Heart left ventricle (tissue), 16 donors: Measurements from ENCODE around the gene SAMD4B. TPM values are rescaled to one million over a fixed set of nuclear protein-coding genes. Genes with fewer than 3 reads are reported as not detected.

Source experiments
- ATAC-seq, 4 donors: fragments of 200-7000 bp; cut with Tn5 transposase; one replicate each; pipeline ENCODE4 v1.9.1; 2020 to 2022; ENCODE audit warnings: moderate library complexity in 4 of 4, mild to moderate bottlenecking in 3 of 4, moderate number of reproducible peaks in 1 of 4
- DNase-seq, 5 donors: peaks; one replicate each; pipeline ENCODE4 v3.0.0-alpha.2; 2020
- H3K27ac ChIP-seq, 12 donors: fragments of 200-600 bp; sonication (generic) in 4 of 12; one replicate each; pipeline versions ENCODE4 v1.5.0 to v1.8.0; 2016 to 2022; ENCODE audit warnings: mild to moderate bottlenecking in 2 of 12
- H3K27me3 ChIP-seq, 9 donors: fragments of 200-600 bp; sonication (generic) in 2 of 9; one replicate each; pipeline versions ENCODE4 v1.5.1 to v1.8.0; 2016 to 2022; ENCODE audit warnings: mild to moderate bottlenecking in 3 of 9
- H3K36me3 ChIP-seq, 9 donors: fragments of 200-600 bp; sonication (generic) in 2 of 9; one replicate each; pipeline versions ENCODE4 v1.5.0 to v1.8.0; 2018 to 2022; ENCODE audit warnings: mild to moderate bottlenecking in 2 of 9
- H3K4me1 ChIP-seq, 12 donors: fragments of 200-600 bp; sonication (generic) in 4 of 12; one replicate each; pipeline versions ENCODE4 v1.5.0 to v1.8.0; 2016 to 2022; ENCODE audit warnings: mild to moderate bottlenecking in 3 of 12
- H3K4me3 ChIP-seq, 12 donors: fragments of 200-600 bp; sonication (generic) in 4 of 12; one replicate each; pipeline versions ENCODE4 v1.5.0 to v1.8.0; 2017 to 2022; ENCODE audit warnings: mild to moderate bottlenecking in 9 of 12, moderate library complexity in 4 of 12
- H3K9me3 ChIP-seq, 12 donors: fragments of 200-600 bp; sonication (generic) in 4 of 12; one replicate each; pipeline versions ENCODE4 v1.5.0 to v1.8.0; 2016 to 2022; ENCODE audit warnings: mild to moderate bottlenecking in 1 of 12
- POLR2A ChIP-seq, 2 donors: fragments of 450-650 bp; IDR thresholded peaks; one replicate each; pipeline ENCODE4 v1.6.1; 2017; ENCODE audit warnings: antibody characterized with exemption in 2 of 2, mild to moderate bottlenecking in 2 of 2, moderate library complexity in 2 of 2
- WGBS, 4 donors: extraction: QIAGEN DNeasy Blood & Tissue Kit in 2 of 4; methylation state at CpG; one replicate each; pipeline versions ENCODE4 v1.1.5 to v1.1.7; 2013 to 2018; 5-methylcytosine and 5-hydroxymethylcytosine counted together
- intact Hi-C, 10 donors: fragments of 100-400 bp; cut with DNase I; formaldehyde crosslinking; loops; one replicate each; pipeline versions ENCODE4 v1.11.1 to v1.14.2; 2022
- polyA plus RNA-seq, 2 donors: library from polyadenylated mRNA; stranded (reverse); fragments of 200-250 nt; gene quantifications; one replicate each; pipeline ENCODE4 v1.2.3, GENCODE V29; 2013
- total RNA-seq, 9 donors: library from RNA; depleted of rRNA in 2 of 9; stranded (reverse); fragments of >200 nt in 2 of 9; fragmentation: NEBNext Ultra II Directional in 3 of 9; extraction: Animal tissue kit (Norgen Biotek cat#: 25700) in 3 of 9; gene quantifications; one replicate each; pipeline versions ENCODE4 v1.1.0 to v1.2.4, GENCODE V29; 2016 to 2023
- TF ChIP-seq, protein P1 (sequence below), 12 donors: fragments of 200-600 bp; sonication (generic) in 4 of 12; IDR thresholded peaks; one replicate each; pipeline versions ENCODE4 v1.5.0 to v1.8.0; 2018 to 2022; ENCODE audit warnings: antibody characterized with exemption in 12 of 12, mild to moderate bottlenecking in 5 of 12
- donor health status: ischemic (EF 13 %, LVEDD 7.1; RV severe dilation, severe dysfunction).
- donor health status: healthy with polysubstance abuse.
- donor health status: DM: no; HTN: yes; CAD: no.
- donor health status: DM: no; HTN: no; CAD: no.
- donor health status: ischemic (EF 25% LVEDD 6.9; RV normal size, moderate dysfunction).
- donor health status: ischemic (EF 25% LVEDD 5.7; RV mildly dilated, moderate dysfunction).
- donor health status: healthy.
- donor health status: DM: yes; HTN: yes; CAD: no.
- donor health status: ischemic (EF 35%, LVEDD 5.7; RV mildly dilated, moderate dysfunction).
- donor health status: nonischemic (EF 11% LVEDD 7.7; RV severe dilation, severe dysfunction).
- donor health status: DM: yes; HTN: yes; CAD: no.
- donor health status: PGD.
- donor health status: ischemic (EF 29% LVEDD 5.4; RV normal size, mild dysfunction).
- donor health status: nonischemic (EF 23%, LVEDD 6.1; RV moderate dilation, normal function).

Gene SAMD4B
- total and polyA plus RNA-seq, 11 donors = 34.9 to 101 (median 54.4) TPM

- Histone ChIP-seq H3K4me3 (no peak overlapping the region), H3K27me3 (peaks cover 0 to 11% (median 0%) of the 10 kb centered on the region in 9 donors), H3K9me3 (no peaks in the 10 kb centered on the region), H3K36me3 (peaks cover 0 to 12% (median 0%) of the 10 kb centered on the region in 9 donors), H3K27ac (no peak overlapping the region), H3K4me1 (peaks cover 0 to 11% (median 0%) of the 10 kb centered on the region in 12 donors)
- 89 to 98% (median 95%) methylated on average over 1 of the region's 1 CpG for WGBS, 4 donors
- DNase-seq (no peak), ATAC-seq (no peak)
- intact Hi-C loops = loop anchor here in 2 of 10 donors (10.0 kb wide), 1 partner anchor 111 kb away; the partner anchor contains the start of gene SYCN (in 2 of the 2)
- no peak for TF ChIP-seq POLR2A (IDR thresholded peaks at IDR 0.05)
- TF ChIP-seq, protein P1, sequence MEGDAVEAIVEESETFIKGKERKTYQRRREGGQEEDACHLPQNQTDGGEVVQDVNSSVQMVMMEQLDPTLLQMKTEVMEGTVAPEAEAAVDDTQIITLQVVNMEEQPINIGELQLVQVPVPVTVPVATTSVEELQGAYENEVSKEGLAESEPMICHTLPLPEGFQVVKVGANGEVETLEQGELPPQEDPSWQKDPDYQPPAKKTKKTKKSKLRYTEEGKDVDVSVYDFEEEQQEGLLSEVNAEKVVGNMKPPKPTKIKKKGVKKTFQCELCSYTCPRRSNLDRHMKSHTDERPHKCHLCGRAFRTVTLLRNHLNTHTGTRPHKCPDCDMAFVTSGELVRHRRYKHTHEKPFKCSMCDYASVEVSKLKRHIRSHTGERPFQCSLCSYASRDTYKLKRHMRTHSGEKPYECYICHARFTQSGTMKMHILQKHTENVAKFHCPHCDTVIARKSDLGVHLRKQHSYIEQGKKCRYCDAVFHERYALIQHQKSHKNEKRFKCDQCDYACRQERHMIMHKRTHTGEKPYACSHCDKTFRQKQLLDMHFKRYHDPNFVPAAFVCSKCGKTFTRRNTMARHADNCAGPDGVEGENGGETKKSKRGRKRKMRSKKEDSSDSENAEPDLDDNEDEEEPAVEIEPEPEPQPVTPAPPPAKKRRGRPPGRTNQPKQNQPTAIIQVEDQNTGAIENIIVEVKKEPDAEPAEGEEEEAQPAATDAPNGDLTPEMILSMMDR (IDR thresholded peaks at IDR 0.05) = no peak
Measured at GRCh38 chr19:39315933-39316332, 26.3 kb upstream of the SAMD4B start.

- 87 to 94% (median 92%) methylated on average over 12 of the region's 12 CpGs for WGBS, 4 donors
- TF ChIP-seq, protein P1 (IDR thresholded peaks at IDR 0.05) = no peak
- no peak for TF ChIP-seq POLR2A (IDR thresholded peaks at IDR 0.05)
- Histone ChIP-seq H3K9me3 (no peaks in the 10 kb centered on the region), H3K27ac (no peak overlapping the region), H3K36me3 (peaks cover 0 to 12% (median 0%) of the 10 kb centered on the region in 9 donors), H3K4me3 (no peak overlapping the region), H3K27me3 (peaks cover 0 to 14% (median 0%) of the 10 kb centered on the region in 9 donors), H3K4me1 (peaks cover 0 to 13% (median 0%) of the 10 kb centered on the region in 12 donors)
- intact Hi-C loops = loop anchor here in 2 of 10 donors (10.0 kb wide), 1 partner anchor 112 kb away; the partner anchor contains the start of gene SYCN (in 2 of the 2)
- no peak for DNase-seq
- no peak for ATAC-seq
Measured at GRCh38 chr19:39316627-39317321, 25.4 kb upstream of the SAMD4B start.

- Histone ChIP-seq H3K4me1 (peaks cover 0 to 13% (median 0%) of the 10 kb centered on the region in 12 donors), H3K9me3 (no peaks in the 10 kb centered on the region), H3K27me3 (peaks cover 0 to 15% (median 0%) of the 10 kb centered on the region in 9 donors), H3K27ac (no peak overlapping the region), H3K36me3 (peaks cover 0 to 12% (median 0%) of the 10 kb centered on the region in 9 donors), H3K4me3 (no peak overlapping the region)
- ATAC-seq (no peak), DNase-seq (no peak)
- intact Hi-C loops = loop anchor here in 2 of 10 donors (10.0 kb wide), 1 partner anchor 113 kb away; the partner anchor contains the start of gene SYCN (in 2 of the 2)
- no peak for TF ChIP-seq POLR2A (IDR thresholded peaks at IDR 0.05)
- TF ChIP-seq, protein P1 (IDR thresholded peaks at IDR 0.05) = no peak
- 84 to 97% (median 95%) methylated on average over 4 of the region's 4 CpGs for WGBS, 4 donors
Measured at GRCh38 chr19:39317476-39317875, 24.7 kb upstream of the SAMD4B start.

DNA sequence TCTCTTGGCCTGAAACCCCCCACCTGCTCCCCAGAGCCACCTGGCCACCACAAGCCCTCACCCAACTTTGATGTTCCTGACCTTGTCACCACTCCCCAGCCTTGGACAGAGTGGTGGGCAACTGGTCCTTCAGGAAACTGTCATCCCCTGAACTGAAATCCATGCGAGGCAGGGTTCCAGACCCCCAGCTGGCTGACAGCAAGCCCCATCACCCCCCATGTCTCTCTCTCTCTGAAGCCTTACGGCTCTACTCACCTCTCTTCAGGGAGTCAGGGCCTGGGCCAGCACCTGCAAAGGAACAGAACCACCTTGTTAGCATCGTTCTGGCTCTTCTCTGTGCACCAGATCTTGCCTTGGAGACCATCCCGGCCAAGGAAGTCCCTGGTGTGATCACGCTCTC is 24.1 kb upstream of the SAMD4B start:
- Histone ChIP-seq H3K9me3 (no peaks in the 10 kb centered on the region), H3K4me1 (peaks cover 0 to 13% (median 0%) of the 10 kb centered on the region in 12 donors), H3K4me3 (no peak overlapping the region), H3K27me3 (peaks cover 0 to 15% (median 0%) of the 10 kb centered on the region in 9 donors), H3K27ac (no peak overlapping the region), H3K36me3 (peaks cover 0 to 12% (median 0%) of the 10 kb centered on the region in 9 donors)
- ATAC-seq (no peak), DNase-seq (no peak)
- WGBS, 4 donors = 89 to 98% (median 92%) methylated on average over 5 of the region's 5 CpGs
- intact Hi-C loops = loop anchor here in 2 of 10 donors (10.0 kb wide), 1 partner anchor 113 kb away; the partner anchor contains the start of gene SYCN (in 2 of the 2)
- no peak for TF ChIP-seq POLR2A (IDR thresholded peaks at IDR 0.05)
- TF ChIP-seq, protein P1 (IDR thresholded peaks at IDR 0.05) = no peak
